Measurements from ENCODE around the gene SLC10A1.

DNA sequence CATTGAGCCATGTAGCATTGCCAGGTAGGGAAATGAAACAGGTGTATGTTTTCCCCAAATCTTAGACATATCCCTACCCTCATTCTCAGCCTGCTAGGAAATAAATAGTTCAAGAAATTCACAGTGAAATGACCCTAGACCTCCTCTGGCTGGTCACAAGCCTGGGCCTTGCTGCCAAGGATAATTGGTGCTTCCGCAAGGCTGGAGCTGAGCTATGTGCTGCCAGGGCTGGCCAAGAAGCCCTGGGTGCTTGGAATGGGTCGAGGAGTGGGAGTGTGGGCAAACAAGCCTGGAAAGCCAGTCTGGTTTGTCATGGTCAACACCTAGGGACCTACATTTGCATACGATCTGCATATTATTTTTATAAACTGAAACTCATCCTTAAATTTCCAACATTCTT is 31.3 kb upstream of the SLC10A1 start:
- no peak for TF ChIP-seq POLR2A (IDR thresholded peaks at IDR 0.05; ENCODE audit: low read depth, low read length)
- TF ChIP-seq POLR2AphosphoS5 (IDR thresholded peaks at IDR 0.05; ENCODE audit: low read depth, low read length), result no peak
- no peak for TF ChIP-seq POU2F2 (IDR thresholded peaks at IDR 0.05; ENCODE audit: low read depth, low read length)
- no peak for TF ChIP-seq TAF1 (IDR thresholded peaks at IDR 0.05; ENCODE audit: low read depth, low read length)
- TF ChIP-seq SPI1 (IDR thresholded peaks at IDR 0.05; ENCODE audit: low read depth, low read length), result no peak
